Heart right ventricle (tissue), 16 donors: ENCODE measurements around the gene ZFP64. TPM values are rescaled to one million over a fixed set of nuclear protein-coding genes. Genes with fewer than 3 reads are reported as not detected.

Source experiments
- ATAC-seq, 8 donors: fragments of 200-7000 bp; cut with Tn5 transposase; one replicate each; pipeline ENCODE4 v1.9.1; 2020; ENCODE audit warnings: mild to moderate bottlenecking in 8 of 8, moderate library complexity in 8 of 8, moderate number of reproducible peaks in 1 of 8
- DNase-seq, 2 donors: peaks; one replicate each; pipeline ENCODE4 v3.0.0-alpha.2; 2020
- H3K27ac ChIP-seq, 10 donors: fragments of 200-600 bp; sonication (generic) in 2 of 10; one replicate each; pipeline versions ENCODE4 v1.5.0 to v1.8.0; 2020 to 2022; ENCODE audit warnings: mild to moderate bottlenecking in 3 of 10
- H3K27me3 ChIP-seq, 7 donors: fragments of 200-600 bp; one replicate each; pipeline ENCODE4 v1.8.0; 2021 to 2022; ENCODE audit warnings: mild to moderate bottlenecking in 2 of 7
- H3K36me3 ChIP-seq, 9 donors: fragments of 200-600 bp; sonication (generic) in 1 of 9; one replicate each; pipeline versions ENCODE4 v1.5.0 to v1.8.0; 2020 to 2022; ENCODE audit warnings: mild to moderate bottlenecking in 2 of 9
- H3K4me1 ChIP-seq, 9 donors: fragments of 200-600 bp; sonication (generic) in 1 of 9; one replicate each; pipeline versions ENCODE4 v1.5.0 to v1.8.0; 2020 to 2022; ENCODE audit warnings: mild to moderate bottlenecking in 4 of 9
- H3K4me3 ChIP-seq, 10 donors: fragments of 200-600 bp; sonication (generic) in 2 of 10; one replicate each; pipeline versions ENCODE4 v1.5.0 to v1.8.0; 2020 to 2022; ENCODE audit warnings: mild to moderate bottlenecking in 7 of 10, moderate library complexity in 2 of 10
- H3K9me3 ChIP-seq, 11 donors: fragments of 200-600 bp in 10 of 11; sonication (generic) in 2 of 11; one replicate each; pipeline versions ENCODE4 v1.5.0 to v1.8.0; 2013 to 2022; ENCODE audit warnings: mild to moderate bottlenecking in 2 of 11, control low read depth in 1 of 11, moderate library complexity in 1 of 11
- WGBS, 2 donors: extraction: QIAGEN DNeasy Blood & Tissue Kit; methylation state at CpG; one replicate each; pipeline ENCODE4 v1.1.7; 2013; ENCODE audit warnings: inconsistent platforms in 1 of 2; 5-methylcytosine and 5-hydroxymethylcytosine counted together
- intact Hi-C, 10 donors: fragments of 100-400 bp; cut with DNase I; formaldehyde crosslinking; loops; one replicate each; pipeline versions ENCODE4 v1.11.1 to v1.14.2; 2022
- polyA plus RNA-seq, 2 donors: library from polyadenylated mRNA; stranded (reverse); fragments of 200-250 nt; gene quantifications; one replicate each; pipeline ENCODE4 v1.2.3, GENCODE V29; 2013
- total RNA-seq, 10 donors: library from RNA; stranded (reverse); fragmentation: NEBNext Ultra II Directional in 3 of 10; extraction: Animal tissue kit (Norgen Biotek cat#: 25700) in 3 of 10; gene quantifications; one replicate each; pipeline versions ENCODE4 v1.2.1 to v1.2.4, GENCODE V29; 2021 to 2023
- TF ChIP-seq, protein P1 (sequence below), 9 donors: fragments of 200-600 bp; sonication (generic) in 2 of 9; IDR thresholded peaks; one replicate each; pipeline versions ENCODE4 v1.5.0 to v1.8.0; 2021 to 2022; ENCODE audit warnings: antibody characterized with exemption in 9 of 9, mild to moderate bottlenecking in 5 of 9, moderate library complexity in 1 of 9
- donor health status: Arrhythmogenic right ventricular cardiomyopathy.
- donor health status: ischemic (EF 13 %, LVEDD 7.1; RV severe dilation, severe dysfunction).
- donor health status: healthy with polysubstance abuse.
- donor health status: DM: no; HTN: yes; CAD: no.
- donor health status: DM: no; HTN: no; CAD: no.
- donor health status: ischemic (EF 25% LVEDD 6.9; RV normal size, moderate dysfunction).
- donor health status: ischemic (EF 25% LVEDD 5.7; RV mildly dilated, moderate dysfunction).
- donor health status: healthy.
- donor health status: DM: yes; HTN: yes; CAD: no.
- donor health status: Ischemic cardiomyopathy.
- donor health status: ischemic (EF 35%, LVEDD 5.7; RV mildly dilated, moderate dysfunction).
- donor health status: nonischemic (EF 11% LVEDD 7.7; RV severe dilation, severe dysfunction).
- donor health status: DM: yes; HTN: yes; CAD: no.
- donor health status: PGD.
- donor health status: ischemic (EF 29% LVEDD 5.4; RV normal size, mild dysfunction).
- donor health status: nonischemic (EF 23%, LVEDD 6.1; RV moderate dilation, normal function).

The ZFP64 gene
- total and polyA plus RNA-seq, 12 donors = 2.0 to 10.6 (median 8.0) TPM

DNA sequence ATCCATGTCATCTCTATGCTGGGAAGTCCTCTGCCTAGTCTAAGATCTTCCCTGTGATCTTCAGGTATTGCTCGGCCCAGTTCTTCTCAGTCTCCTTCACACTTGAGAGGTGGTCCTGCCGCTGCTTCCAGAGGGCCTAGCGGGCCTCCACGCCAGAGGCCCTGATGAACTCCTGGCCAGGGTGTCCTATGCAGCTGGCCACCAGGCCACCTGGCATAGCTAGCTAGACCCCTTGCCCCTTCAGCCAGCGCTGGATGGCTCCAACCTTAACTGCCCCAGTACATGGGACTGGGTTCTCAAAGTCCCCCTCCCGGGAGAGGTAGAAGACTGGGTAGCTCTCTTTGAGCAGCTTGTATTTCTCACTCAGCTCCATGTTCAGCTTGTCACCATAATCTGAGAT, 81.1 kb downstream of the ZFP64 start:
- ATAC-seq (no peak), DNase-seq (no peak)
- no peaks in the 10 kb centered on the region for H3K36me3 ChIP-seq
- H3K4me3 ChIP-seq = no peak overlapping the region
- TF ChIP-seq, protein P1, sequence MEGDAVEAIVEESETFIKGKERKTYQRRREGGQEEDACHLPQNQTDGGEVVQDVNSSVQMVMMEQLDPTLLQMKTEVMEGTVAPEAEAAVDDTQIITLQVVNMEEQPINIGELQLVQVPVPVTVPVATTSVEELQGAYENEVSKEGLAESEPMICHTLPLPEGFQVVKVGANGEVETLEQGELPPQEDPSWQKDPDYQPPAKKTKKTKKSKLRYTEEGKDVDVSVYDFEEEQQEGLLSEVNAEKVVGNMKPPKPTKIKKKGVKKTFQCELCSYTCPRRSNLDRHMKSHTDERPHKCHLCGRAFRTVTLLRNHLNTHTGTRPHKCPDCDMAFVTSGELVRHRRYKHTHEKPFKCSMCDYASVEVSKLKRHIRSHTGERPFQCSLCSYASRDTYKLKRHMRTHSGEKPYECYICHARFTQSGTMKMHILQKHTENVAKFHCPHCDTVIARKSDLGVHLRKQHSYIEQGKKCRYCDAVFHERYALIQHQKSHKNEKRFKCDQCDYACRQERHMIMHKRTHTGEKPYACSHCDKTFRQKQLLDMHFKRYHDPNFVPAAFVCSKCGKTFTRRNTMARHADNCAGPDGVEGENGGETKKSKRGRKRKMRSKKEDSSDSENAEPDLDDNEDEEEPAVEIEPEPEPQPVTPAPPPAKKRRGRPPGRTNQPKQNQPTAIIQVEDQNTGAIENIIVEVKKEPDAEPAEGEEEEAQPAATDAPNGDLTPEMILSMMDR (IDR thresholded peaks at IDR 0.05) = no peak
- intact Hi-C loops = no loop called here
- H3K27ac ChIP-seq = no peak overlapping the region
- no peaks in the 10 kb centered on the region for H3K9me3 ChIP-seq
- H3K27me3 ChIP-seq = peaks cover 5 to 19% (median 15%) of the 10 kb centered on the region in 7 donors
- peaks cover 6 to 9% (median 7%) of the 10 kb centered on the region in 9 donors for H3K4me1 ChIP-seq
- WGBS, 2 donors = 95 to 98% methylated on average over 6 of the region's 6 CpGs

DNA sequence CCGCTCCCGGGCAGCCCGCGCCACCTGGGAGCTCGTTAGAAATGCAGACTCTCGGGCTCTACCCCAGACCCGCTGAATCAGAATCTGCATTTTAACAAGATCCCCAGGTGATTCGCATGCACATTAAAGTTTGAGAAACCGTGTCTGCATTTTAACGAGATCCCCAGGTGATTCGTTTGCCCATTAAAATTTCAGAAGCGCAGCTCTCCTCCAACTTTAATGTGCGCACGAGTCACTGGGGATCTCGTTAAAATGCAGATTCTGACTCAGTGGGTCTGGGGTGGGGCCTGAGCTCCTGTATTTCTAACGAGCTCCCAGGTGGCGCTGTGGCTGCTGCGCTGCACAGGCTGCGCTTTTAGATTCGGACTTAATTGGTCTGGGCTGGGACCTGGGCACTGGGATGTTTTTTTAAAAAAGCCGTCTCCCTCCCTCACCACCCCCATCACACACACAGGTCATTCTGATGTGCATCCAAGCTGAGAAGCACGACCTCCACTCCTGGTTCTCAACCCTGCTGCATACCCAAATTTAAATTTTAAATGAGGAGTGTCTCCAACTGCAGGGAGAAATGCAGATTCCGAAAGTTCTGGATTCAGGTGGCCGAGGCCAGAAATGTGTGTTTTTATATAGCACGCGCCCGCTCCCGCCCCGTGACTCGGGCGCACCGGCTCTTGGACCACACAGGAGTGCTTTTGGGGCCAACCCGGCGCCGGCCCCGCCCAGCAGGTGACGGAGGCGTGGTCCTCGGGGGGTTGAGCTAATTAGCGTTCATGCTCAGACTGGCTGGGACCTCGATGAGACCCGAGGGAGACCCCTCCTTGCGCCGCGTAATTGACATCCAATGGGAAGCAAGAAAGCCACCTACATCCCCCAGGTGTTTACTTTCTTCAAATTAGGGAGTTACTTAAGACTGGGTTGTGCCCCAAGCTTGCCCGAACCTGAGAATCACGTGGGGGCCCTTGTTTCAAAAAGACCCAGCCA, 85.8 kb downstream of the ZFP64 start:
- TF ChIP-seq, protein P1 (IDR thresholded peaks at IDR 0.05) = peak in 2 of 9 donors; percentile 15 to 23
- Histone ChIP-seq H3K27ac (no peak overlapping the region), H3K9me3 (no peaks in the 10 kb centered on the region), H3K4me1 (peaks cover 16 to 34% (median 28%) of the 10 kb centered on the region in 9 donors), H3K27me3 (peaks cover 12 to 54% (median 39%) of the 10 kb centered on the region in 7 donors), H3K36me3 (no peaks in the 10 kb centered on the region), H3K4me3 (peak overlapping the region; percentile 19 to 55 (median 46))
- no peak for DNase-seq
- intact Hi-C loops = no loop called here
- no peak for ATAC-seq
- WGBS, 2 donors = 2 to 4% methylated on average over 47 of the region's 47 CpGs

DNA sequence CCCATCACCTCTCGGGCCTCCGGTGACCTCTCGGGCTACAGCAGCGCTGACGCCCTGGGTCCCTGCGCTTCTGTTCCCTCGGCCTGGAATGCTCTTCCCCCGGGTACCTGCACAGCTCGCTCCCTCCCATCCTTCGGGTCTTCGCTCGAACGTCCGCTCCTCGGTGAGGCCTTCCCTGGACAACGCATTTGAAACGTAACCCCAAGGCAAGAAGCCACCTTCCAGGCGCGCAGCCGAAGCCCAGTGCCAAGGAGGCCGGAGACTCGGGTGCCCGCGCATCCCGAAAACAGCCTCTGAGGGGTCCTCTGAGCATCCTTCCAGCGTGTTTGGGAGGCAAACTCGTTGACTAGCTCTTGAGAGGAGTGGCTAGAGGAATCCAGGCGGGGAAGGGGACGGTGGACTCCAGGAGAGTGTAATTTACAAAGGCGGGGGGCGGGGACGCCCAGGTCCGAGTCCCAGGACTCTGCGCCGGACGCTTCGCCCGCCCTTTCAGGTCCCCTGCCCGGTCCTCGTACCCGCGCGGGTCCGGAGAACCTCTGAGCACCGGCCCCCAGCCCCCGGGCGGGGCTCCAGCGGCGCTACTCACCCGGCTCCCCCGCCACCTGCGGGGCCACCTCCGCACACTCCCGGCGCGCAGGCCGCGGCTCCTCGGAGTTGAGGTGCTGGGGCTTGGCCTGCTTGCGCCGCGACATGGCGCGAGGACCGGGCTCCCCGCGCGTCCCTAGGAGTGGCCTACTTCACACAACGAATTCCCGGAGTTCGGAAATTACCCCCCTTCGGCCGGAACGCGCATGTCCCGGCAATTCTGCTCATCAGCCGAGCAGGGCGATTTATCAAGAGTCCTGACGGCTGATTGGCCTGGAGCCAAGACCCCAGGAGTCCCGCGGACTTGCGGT, 86.8 kb downstream of the ZFP64 start:
- peaks cover 16 to 34% (median 28%) of the 10 kb centered on the region in 9 donors for H3K4me1 ChIP-seq
- peaks cover 12 to 54% (median 39%) of the 10 kb centered on the region in 7 donors for H3K27me3 ChIP-seq
- intact Hi-C loops = no loop called here
- peak overlapping the region; percentile 19 to 55 (median 46) for H3K4me3 ChIP-seq
- H3K36me3 ChIP-seq = no peaks in the 10 kb centered on the region
- peak in 1 of 2 donors; percentile 14 for DNase-seq
- no peak overlapping the region for H3K27ac ChIP-seq
- 0 to 2% methylated on average over 63 to 82 of the region's 82 CpGs for WGBS, 2 donors
- peak in 6 of 8 donors; percentile 24 to 56 (median 42) for ATAC-seq
- no peaks in the 10 kb centered on the region for H3K9me3 ChIP-seq
- TF ChIP-seq, protein P1 (IDR thresholded peaks at IDR 0.05) = no peak
